Prostate gland (tissue), 2 donors: ENCODE measurements around the gene PDE8B.

Experiments
- POLR2AphosphoS5 ChIP-seq: sonication (generic); formaldehyde crosslinking; IDR thresholded peaks from one replicate; pipeline ENCODE4 v1.6.1; 2017; ENCODE audit warnings: antibody characterized with exemption
- TF ChIP-seq, protein P1 (sequence below), 4 experiments: fragments of 200-600 bp in 2 of 4; fragments of 450-650 bp in 2 of 4; sonication (generic) in 2 of 4; IDR thresholded peaks; 1 replicate in 3 of 4; 2 replicates in 1 of 4; pipeline ENCODE4 v1.5.1; 2016 to 2019; ENCODE audit warnings: antibody characterized with exemption in 4 of 4, mild to moderate bottlenecking in 2 of 4, moderate library complexity in 2 of 4

DNA sequence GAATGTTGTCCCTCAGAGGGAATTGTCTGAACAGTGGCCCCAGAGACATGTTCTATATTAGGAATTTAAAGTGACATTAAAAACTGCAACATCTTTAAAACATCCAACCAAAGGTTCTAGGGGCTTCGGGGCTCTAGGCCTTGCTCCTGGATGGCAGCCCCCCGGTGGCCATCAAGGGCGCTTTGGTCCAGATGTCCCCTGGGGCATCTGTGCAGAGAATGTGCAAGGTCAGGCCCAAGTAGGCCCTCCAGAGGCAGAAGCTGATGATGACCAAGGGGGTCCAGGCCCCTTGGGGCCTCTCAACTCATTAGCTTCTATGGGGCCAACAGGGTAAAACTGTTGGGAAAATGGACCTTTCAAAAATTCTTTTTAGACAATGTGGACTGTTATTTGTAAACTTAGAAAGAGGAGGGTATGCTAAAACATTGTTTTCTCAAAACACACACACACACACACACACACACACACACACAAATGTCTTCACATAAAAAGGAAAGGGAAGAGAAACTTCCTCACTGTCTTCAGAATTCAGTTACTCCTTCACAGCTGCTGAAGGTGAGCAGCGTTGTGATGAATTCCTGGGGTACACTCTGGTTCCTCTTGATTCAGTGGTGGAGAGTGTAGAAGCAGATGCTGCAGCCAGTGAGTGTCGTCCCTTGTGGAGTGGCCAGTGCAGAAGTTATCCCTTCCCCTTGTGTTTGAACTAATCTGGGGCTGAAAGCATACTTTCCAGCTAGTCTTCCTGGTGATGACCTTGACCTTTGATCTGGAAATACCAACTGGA lies 156.4 kb downstream of the PDE8B start:
- TF ChIP-seq, protein P1, sequence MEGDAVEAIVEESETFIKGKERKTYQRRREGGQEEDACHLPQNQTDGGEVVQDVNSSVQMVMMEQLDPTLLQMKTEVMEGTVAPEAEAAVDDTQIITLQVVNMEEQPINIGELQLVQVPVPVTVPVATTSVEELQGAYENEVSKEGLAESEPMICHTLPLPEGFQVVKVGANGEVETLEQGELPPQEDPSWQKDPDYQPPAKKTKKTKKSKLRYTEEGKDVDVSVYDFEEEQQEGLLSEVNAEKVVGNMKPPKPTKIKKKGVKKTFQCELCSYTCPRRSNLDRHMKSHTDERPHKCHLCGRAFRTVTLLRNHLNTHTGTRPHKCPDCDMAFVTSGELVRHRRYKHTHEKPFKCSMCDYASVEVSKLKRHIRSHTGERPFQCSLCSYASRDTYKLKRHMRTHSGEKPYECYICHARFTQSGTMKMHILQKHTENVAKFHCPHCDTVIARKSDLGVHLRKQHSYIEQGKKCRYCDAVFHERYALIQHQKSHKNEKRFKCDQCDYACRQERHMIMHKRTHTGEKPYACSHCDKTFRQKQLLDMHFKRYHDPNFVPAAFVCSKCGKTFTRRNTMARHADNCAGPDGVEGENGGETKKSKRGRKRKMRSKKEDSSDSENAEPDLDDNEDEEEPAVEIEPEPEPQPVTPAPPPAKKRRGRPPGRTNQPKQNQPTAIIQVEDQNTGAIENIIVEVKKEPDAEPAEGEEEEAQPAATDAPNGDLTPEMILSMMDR (IDR thresholded peaks at IDR 0.05), result no peak
- TF ChIP-seq POLR2AphosphoS5, result no peak
